ENCODE measurements around the gene PHC2. TPM values are rescaled to one million over a fixed set of nuclear protein-coding genes. Genes with fewer than 3 reads are reported as not detected.

PHC2 gene
- polyA plus RNA-seq, 1 donor: 58.2 TPM

DNA sequence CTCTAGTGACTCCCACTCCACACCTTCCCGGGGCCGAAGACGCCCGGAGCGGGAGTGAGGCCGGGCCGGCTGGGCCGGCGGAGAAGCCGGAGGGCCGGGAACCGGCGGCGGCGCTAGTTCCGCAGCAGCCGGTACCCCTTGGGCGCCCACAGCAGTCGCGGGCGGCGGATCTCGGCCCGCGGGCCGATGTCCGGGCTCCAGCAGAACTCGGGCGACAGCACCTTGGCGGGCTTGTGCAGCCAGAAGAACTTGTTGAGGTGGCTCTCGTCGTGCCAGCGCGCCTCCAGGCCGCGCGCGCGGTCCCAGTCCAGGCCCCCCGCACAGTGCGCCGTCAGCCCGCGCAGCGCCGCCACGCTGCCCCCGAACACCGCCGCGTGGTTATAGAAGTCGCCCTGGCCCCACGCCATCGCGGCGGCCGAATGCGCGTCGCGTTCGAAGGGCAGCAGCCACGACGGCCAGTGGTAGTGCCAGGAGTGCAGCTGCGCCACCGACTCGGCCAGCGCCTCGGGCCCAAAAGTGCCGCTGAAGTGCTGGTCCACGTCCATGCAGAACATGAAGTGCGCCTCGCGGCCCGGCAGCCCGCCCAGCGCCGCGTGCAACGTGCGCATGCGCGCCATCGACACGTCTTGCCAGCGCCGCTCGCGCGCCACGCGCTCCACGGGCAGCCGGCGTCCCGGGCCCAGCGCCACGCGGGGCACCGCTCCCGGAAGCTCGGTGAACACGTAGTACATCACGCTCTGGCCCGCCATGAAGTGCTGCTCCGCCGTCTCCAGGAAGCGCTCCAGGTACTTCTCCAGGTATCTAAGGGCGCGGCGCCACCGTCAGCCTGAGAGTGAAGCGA is 124.0 kb downstream of the PHC2 start:
- no peak overlapping the region for H3K27ac ChIP-seq (ENCODE audit: low read length)
- WGBS (ENCODE audit: insufficient coverage, low lambda C conversion rate): no CpG with 5 or more reads among the region's 113 CpGs

DNA sequence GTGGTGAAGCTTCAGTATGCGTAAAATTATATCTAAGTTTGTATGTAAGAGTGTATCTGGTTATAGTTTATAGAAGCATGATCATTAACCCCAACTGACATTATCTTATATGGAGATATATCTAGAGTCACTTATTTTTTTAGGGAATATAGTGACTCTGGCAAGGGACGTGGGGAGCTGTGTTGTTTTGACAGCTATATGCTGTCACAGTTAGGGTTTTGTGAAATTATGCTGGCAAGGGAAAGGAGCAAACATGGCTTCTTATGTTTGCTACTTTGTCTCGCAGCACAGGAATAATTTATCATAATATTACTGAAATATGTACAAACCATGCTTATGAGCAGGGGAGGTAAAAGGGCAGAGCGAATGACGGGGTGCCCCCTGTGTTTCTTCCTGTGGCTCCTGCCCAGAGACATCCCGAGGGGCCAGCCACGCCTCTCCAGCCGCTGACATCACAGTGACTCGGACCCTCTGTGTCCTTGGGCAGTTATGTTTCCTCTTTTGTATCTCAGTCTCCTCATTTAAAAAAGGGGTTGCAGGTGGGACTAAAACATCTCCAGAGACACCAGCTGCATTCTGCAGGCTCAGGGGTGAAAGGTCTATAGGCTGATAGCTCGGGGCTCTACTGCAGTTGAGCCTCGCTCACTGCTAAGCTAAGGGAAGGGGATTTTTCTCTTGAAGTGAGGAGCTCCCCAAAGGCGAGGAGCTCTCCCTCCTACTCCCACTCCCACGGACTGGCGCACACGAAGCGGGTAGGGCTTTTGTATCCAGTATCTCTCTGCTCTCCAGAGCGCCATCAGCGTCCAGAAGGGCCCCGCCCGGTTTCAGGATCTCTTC is 124.9 kb downstream of the PHC2 start:
- H3K9me3 ChIP-seq (ENCODE audit: control insufficient read depth, low read depth, low read length): peaks cover 10% of the 10 kb centered on the region
- WGBS (ENCODE audit: insufficient coverage, low lambda C conversion rate): 90% methylated on average over 2 of the region's 20 CpGs
- peaks cover 3% of the 10 kb centered on the region for H3K36me3 ChIP-seq (ENCODE audit: control insufficient read depth, insufficient read depth, low read length)
- no peak overlapping the region for H3K27ac ChIP-seq (ENCODE audit: low read length)
- peaks cover 12% of the 10 kb centered on the region for H3K27me3 ChIP-seq (ENCODE audit: control insufficient read depth, insufficient read depth, low read length)
- no peak overlapping the region for H3K4me3 ChIP-seq (ENCODE audit: low read length)
- H3K4me1 ChIP-seq (ENCODE audit: control insufficient read depth, insufficient read depth, low read length): no peaks in the 10 kb centered on the region
- DNase-seq: no peak

More for the DNA sequence above, 124.0 kb downstream of the PHC2 start:
- H3K36me3 ChIP-seq (ENCODE audit: control insufficient read depth, insufficient read depth, low read length): no peaks in the 10 kb centered on the region
- no peak overlapping the region for H3K4me3 ChIP-seq (ENCODE audit: low read length)
- DNase-seq: peak; percentile 39 to 62
- peaks cover 10% of the 10 kb centered on the region for H3K9me3 ChIP-seq (ENCODE audit: control insufficient read depth, low read depth, low read length)
- H3K4me1 ChIP-seq (ENCODE audit: control insufficient read depth, insufficient read depth, low read length): no peaks in the 10 kb centered on the region
- peaks cover 12% of the 10 kb centered on the region for H3K27me3 ChIP-seq (ENCODE audit: control insufficient read depth, insufficient read depth, low read length)

DNA sequence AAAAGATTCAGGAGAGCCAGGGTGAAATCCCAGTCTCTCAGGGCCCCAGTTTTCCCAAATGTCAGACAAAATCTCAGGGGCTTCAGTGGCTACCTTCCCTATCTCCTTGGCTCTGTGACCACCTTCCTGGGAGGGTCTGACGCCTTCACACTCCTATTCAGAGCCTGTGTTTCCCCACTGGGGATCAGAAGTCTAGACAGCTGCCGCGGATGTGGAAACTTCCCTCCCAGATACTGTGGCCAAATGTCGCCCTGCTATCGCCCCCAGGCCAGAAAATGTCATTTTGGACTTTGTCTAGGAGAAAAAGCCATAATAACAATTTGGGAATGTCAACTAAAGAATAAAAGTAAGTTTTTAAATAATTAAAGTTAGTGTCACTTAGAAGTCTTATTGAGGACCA is 125.9 kb downstream of the PHC2 start:
- Histone ChIP-seq H3K27ac (ENCODE audit: low read length) (no peak overlapping the region), H3K36me3 (ENCODE audit: control insufficient read depth, insufficient read depth, low read length) (peaks cover 8% of the 10 kb centered on the region), H3K4me3 (ENCODE audit: low read length) (no peak overlapping the region), H3K9me3 (ENCODE audit: control insufficient read depth, low read depth, low read length) (peaks cover 7% of the 10 kb centered on the region), H3K27me3 (ENCODE audit: control insufficient read depth, insufficient read depth, low read length) (peaks cover 12% of the 10 kb centered on the region), H3K4me1 (ENCODE audit: control insufficient read depth, insufficient read depth, low read length) (peaks cover 4% of the 10 kb centered on the region)
- 80% methylated on average over 1 of the region's 5 CpGs for WGBS (ENCODE audit: insufficient coverage, low lambda C conversion rate)
- no peak for DNase-seq

DNA sequence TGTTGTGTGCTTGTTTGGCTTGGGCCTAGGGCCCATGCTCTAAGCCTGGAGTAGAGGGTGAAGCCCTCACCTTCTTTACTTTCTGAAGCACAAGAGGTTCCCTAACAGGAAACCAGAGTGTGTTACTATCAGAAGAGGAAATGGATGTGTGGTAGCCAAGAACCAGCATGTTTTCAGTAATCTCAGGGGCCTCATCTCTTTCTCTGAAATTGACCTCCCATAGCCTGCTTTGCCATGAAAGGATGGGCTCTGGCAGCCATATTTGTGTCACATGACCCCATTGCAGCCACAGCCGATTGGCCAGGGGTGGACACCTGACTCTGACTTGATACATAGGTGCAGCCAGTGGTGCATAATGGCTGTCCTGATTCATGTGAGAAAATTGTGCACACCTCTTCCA is 128.6 kb downstream of the PHC2 start:
- Histone ChIP-seq H3K36me3 (ENCODE audit: control insufficient read depth, insufficient read depth, low read length) (peaks cover 28% of the 10 kb centered on the region), H3K4me3 (ENCODE audit: low read length) (no peak overlapping the region), H3K4me1 (ENCODE audit: control insufficient read depth, insufficient read depth, low read length) (peaks cover 4% of the 10 kb centered on the region), H3K27ac (ENCODE audit: low read length) (no peak overlapping the region), H3K9me3 (ENCODE audit: control insufficient read depth, low read depth, low read length) (peaks cover 2% of the 10 kb centered on the region), H3K27me3 (ENCODE audit: control insufficient read depth, insufficient read depth, low read length) (peaks cover 12% of the 10 kb centered on the region)
- WGBS (ENCODE audit: insufficient coverage, low lambda C conversion rate): no CpG with 5 or more reads among the region's 1 CpG
- DNase-seq: no peak

DNA sequence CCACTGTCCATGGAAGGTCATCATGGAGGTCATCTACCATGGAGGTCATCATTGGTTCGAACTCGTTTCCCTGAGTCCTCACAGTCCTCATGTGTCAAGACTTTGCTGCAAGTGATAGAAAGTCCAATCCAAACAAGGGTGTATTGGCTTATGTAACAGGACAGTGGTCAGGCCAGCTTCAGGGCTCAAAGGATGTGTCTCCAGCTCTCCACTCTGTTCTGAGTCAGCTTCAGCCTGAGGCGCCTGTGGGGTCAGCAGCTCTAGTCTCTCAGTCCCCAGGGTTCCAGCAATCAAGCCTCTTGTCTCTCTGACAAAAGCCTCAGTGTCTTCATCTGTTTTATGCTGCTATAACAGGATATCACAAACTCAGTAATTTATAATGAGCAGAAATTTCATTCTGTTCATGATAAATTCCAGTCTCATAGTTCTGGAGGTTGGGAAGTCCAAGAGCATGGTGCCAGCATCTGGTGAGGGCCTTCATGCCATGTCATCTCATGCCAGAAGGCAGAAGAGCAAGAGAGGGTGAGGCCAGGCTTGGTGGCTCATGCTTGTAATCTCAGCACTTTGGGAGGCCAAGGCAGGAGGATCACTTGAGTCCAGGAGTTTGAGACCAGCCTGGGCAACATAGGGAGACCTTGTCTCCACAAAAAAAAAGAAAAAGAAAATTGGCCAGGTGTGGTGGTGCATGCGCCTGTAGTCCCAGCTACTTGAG is 129.5 kb downstream of the PHC2 start:
- DNase-seq: no peak
- no CpG with 5 or more reads among the region's 4 CpGs for WGBS (ENCODE audit: insufficient coverage, low lambda C conversion rate)
- Histone ChIP-seq H3K4me1 (ENCODE audit: control insufficient read depth, insufficient read depth, low read length) (peaks cover 7% of the 10 kb centered on the region), H3K36me3 (ENCODE audit: control insufficient read depth, insufficient read depth, low read length) (peaks cover 29% of the 10 kb centered on the region), H3K9me3 (ENCODE audit: control insufficient read depth, low read depth, low read length) (peaks cover 2% of the 10 kb centered on the region), H3K4me3 (ENCODE audit: low read length) (no peak overlapping the region), H3K27ac (ENCODE audit: low read length) (no peak overlapping the region), H3K27me3 (ENCODE audit: control insufficient read depth, insufficient read depth, low read length) (peaks cover 6% of the 10 kb centered on the region)

DNA sequence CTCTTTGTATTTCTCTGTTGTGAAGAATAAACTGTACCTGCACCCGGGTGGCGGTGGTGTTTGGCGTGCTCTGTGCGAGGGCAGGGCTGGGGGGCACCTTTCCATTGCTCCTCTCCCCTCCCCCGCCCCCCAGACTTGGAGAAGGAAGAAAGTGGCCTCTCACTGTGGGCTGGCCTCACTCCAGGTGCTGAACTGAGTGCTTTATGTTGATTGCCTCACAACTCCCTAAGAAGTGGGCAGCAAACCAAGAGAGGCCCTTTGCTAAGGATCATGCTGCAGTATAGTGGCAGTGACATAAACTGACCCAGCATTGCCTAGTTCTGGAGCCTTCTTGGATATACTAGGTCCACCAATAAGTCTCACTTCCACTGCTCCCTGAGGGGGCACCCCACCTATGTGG is 130.2 kb downstream of the PHC2 start:
- H3K27me3 ChIP-seq (ENCODE audit: control insufficient read depth, insufficient read depth, low read length): no peaks in the 10 kb centered on the region
- H3K4me1 ChIP-seq (ENCODE audit: control insufficient read depth, insufficient read depth, low read length): peaks cover 7% of the 10 kb centered on the region
- peaks cover 37% of the 10 kb centered on the region for H3K36me3 ChIP-seq (ENCODE audit: control insufficient read depth, insufficient read depth, low read length)
- H3K4me3 ChIP-seq (ENCODE audit: low read length): no peak overlapping the region
- no peak overlapping the region for H3K27ac ChIP-seq (ENCODE audit: low read length)
- peak in 1 of 2 donors; percentile 39 for DNase-seq
- H3K9me3 ChIP-seq (ENCODE audit: control insufficient read depth, low read depth, low read length): peaks cover 2% of the 10 kb centered on the region
- WGBS (ENCODE audit: insufficient coverage, low lambda C conversion rate): no CpG with 5 or more reads among the region's 5 CpGs

DNA sequence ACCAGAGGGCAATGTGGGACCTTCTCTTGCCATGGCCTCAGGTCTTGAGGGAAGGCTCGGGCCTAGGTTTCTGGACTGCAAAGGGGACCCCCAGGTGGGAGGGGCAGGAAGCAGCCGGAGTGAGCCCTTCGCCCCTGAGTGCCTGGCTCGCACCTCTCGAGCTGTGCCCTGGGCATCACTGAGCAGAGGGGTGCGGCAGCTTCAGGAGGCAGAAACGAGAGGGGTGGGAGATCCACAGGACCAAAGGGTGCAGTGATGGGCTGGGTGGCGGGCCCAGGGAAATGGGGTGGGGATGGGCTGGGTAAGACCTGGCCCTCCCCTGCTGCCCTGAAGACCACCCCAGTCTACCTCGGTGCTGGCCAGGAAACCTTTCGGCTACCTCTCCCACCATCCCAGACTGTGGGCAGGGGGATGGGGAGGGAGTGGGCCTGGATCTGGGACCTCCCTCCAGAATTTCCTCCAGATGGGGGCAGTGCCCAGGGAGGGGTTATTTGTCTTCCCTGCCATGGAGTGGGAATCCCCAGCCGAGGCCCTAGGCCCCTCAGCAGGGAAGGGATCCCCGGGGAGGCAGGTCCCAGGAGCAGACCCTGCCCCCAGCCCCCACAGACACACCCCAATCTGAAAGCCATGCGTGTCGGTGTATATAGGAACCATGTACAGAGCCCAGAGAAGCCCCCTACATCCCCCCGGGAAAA is 131.3 kb downstream of the PHC2 start:
- H3K27me3 ChIP-seq (ENCODE audit: control insufficient read depth, insufficient read depth, low read length): no peaks in the 10 kb centered on the region
- H3K4me1 ChIP-seq (ENCODE audit: control insufficient read depth, insufficient read depth, low read length): peaks cover 7% of the 10 kb centered on the region
- H3K27ac ChIP-seq (ENCODE audit: low read length): no peak overlapping the region
- H3K36me3 ChIP-seq (ENCODE audit: control insufficient read depth, insufficient read depth, low read length): peaks cover 45% of the 10 kb centered on the region
- no peak overlapping the region for H3K4me3 ChIP-seq (ENCODE audit: low read length)
- no peak for DNase-seq
- peaks cover 2% of the 10 kb centered on the region for H3K9me3 ChIP-seq (ENCODE audit: control insufficient read depth, low read depth, low read length)
- WGBS (ENCODE audit: insufficient coverage, low lambda C conversion rate): no CpG with 5 or more reads among the region's 15 CpGs

DNA sequence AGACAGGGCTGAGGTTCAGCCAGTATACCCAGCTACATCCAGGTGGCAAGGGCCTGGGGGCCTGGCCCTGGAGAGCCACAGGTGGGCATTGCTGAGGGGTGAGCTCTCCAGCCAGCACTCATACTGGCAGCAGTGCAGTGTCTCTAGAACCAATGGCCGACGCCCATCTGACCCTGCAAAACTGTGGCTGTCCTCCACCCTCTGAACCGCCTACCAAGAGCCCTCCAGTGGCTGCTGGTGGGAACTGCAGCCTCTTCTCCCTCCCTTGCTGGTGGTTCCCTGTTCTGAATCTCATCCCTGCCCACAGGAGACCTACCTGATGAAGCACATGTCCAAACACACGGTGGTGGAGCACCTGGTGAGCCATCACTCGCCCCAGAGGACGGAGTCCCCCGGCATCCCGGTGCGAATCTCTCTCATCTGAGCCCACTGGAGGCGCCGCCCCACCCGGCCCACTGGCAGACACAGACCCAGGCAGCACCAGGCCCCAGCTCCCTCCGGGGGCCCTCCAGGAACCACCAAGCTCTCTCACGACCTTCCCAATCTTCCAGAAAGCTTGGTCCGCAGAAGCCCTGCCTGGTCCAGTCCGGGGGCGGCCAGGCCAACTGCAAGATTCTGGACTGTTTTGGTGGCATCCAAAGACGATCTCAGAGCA is 132.1 kb downstream of the PHC2 start:
- Histone ChIP-seq H3K36me3 (ENCODE audit: control insufficient read depth, insufficient read depth, low read length) (peaks cover 54% of the 10 kb centered on the region), H3K27me3 (ENCODE audit: control insufficient read depth, insufficient read depth, low read length) (no peaks in the 10 kb centered on the region), H3K9me3 (ENCODE audit: control insufficient read depth, low read depth, low read length) (peaks cover 2% of the 10 kb centered on the region), H3K4me1 (ENCODE audit: control insufficient read depth, insufficient read depth, low read length) (peaks cover 7% of the 10 kb centered on the region), H3K4me3 (ENCODE audit: low read length) (no peak overlapping the region), H3K27ac (ENCODE audit: low read length) (no peak overlapping the region)
- WGBS (ENCODE audit: insufficient coverage, low lambda C conversion rate): 100% methylated on average over 1 of the region's 18 CpGs
- DNase-seq: peak; percentile 32 to 42

DNA sequence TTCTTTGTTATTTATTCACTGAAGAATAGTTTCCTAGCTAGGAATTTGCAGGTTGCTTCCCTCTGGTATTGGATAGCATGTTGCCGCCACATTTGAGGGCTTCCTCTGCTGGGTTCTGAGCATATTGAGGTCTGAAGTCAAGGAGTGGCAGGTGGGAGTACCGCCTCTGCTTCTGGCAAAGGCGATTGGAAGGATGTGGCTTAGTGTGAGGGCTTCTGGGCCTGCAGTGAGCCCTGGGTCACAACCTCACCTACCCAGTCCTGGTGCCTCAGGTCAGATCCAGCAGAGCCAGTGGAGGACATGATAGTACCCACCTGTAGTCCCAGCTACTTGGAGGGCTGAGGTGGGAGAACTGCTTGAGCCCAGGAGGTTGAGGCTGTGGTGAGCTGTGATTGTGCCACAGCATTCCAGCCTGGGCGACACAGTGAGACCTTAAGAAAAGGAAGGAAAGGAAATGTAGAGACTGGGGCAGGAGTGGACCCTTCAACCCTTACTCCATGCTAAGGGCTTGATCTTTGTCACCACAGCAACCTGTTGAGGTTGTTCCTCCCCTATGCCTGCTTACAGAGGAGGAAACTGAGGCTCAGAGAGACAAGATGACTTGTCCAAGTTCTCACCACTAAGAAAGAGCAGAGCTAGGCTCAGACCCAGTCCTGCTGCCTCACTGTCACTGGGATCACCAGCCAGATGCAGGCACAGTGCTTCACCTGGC is 132.8 kb downstream of the PHC2 start:
- no CpG with 5 or more reads among the region's 4 CpGs for WGBS (ENCODE audit: insufficient coverage, low lambda C conversion rate)
- Histone ChIP-seq H3K4me1 (ENCODE audit: control insufficient read depth, insufficient read depth, low read length) (peaks cover 7% of the 10 kb centered on the region), H3K36me3 (ENCODE audit: control insufficient read depth, insufficient read depth, low read length) (peaks cover 56% of the 10 kb centered on the region), H3K27me3 (ENCODE audit: control insufficient read depth, insufficient read depth, low read length) (no peaks in the 10 kb centered on the region), H3K27ac (ENCODE audit: low read length) (no peak overlapping the region), H3K4me3 (ENCODE audit: low read length) (no peak overlapping the region), H3K9me3 (ENCODE audit: control insufficient read depth, low read depth, low read length) (peaks cover 2% of the 10 kb centered on the region)
- DNase-seq: no peak

All from large intestine (tissue), 3 donors.